NCI-H748 (cell line): ENCODE measurements around the gene COMMD9.
"Not testable (repeated sequence)": the region's sequence is repeated elsewhere in the genome, so short reads cannot be mapped to it uniquely, and the experiment has no call there.

ENCODE experiments used
- DNase-seq: peaks from one replicate; lab custom pipeline; 2025; ENCODE audit not compliant: unreplicated experiment; lab: John Stamatoyannopoulos, UW

The COMMD9 gene

GRCh38 chr11:36289226-36289852 lies at the start of gene COMMD9:
COMMD9 (minus strand) TSS chr11:36289424; CDS start chr11:36289412, 12 bp downstream.
- peak; percentile 97 for DNase-seq

- DNase-seq = peak; percentile 25
Observed at GRCh38 chr11:36333897-36334296, 44.7 kb upstream of the COMMD9 start.

DNA sequence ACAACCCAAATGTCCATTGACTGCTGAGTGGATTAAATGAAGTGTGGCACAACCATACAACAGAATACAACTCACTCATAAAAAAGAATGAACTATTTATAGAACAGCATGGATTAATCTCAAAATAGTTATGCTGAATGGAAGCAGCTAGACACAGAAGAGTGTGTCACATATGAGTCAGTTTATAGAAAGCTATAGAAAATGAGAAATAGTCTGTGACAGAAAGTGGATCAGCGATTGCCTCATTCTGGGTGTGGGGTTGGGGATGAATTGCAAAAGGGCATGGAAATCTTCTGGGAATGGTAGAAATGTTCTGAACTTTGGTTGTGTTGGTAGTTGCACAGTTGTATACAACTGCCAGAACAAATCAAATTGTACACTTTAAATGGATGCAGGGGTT lies 44.2 kb upstream of the COMMD9 start:
- no peak for DNase-seq

DNA sequence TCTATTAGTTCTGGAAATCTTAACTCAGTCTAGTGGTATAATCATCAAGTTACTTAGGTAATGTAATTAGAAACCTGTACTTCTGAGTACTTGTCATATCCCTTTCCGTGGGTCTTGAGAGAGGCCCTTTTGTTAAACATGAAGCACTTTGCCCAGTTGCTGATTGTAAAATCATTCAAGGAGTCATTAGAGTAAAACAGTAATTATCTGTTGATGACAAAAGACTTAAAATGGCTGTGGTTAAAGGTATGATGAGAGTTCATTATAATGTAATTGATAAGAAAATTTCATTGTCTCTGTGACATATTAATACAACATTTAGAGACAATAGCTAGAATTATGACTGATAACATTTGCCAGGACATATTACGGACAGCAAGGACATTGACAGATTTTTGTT lies 41.2 kb upstream of the COMMD9 start:
- no peak for DNase-seq

DNA sequence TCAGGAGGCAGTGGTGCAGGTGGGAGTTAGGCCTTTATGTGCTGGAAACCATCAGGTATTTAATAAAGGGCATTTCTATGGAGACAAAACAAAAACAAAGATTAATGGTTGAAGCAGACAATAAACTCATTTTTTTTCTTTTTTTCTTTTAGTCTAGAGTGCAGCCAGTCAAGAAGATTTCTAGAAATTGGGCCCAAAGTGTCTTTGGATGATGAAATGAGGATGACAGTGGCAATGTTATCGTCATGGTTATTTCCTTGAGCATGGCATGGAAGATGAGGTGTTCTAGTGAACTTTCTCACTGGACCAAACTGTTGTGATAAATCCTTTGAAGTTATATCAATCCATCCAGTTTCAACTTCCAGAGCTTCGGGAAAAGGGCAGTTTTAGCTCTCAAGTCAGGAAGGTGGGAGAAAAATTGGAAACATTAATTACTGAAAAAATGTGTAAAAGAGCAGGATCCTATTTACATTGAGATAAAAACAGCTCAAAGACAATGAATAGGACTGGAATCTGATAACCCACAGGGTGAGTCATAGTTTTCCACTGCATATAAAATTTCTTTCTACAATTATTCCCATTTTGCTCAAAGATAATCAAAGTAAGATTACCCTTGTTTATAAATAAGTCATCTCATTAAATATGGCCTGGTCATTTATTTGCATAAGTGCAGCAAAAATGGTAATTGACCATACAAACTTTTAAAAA lies 39.9 kb upstream of the COMMD9 start:
- DNase-seq = no peak

- no peak for DNase-seq
Observed at GRCh38 chr11:36326524-36327419, 37.5 kb upstream of the COMMD9 start.

DNA sequence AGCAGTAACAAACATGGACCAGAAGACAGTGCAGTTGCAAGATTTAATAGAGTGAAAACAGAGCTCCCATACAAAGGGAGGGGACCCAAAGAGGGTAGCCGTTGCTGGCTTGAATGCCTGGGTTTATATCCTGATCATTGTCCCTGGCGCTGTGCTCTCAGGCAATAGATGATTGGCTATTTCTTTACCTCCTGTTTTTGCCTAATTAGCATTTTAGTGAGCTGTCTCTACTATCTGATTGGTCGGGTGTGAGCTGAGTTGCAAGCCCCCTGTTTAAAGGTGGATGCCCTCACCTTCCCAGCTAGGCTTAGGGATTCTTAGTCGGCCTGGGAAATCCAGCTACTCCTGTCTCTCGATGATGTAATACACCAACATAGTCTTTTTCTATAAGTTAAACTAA lies 36.2 kb upstream of the COMMD9 start:
- DNase-seq = not testable (repeated sequence)

- DNase-seq = not testable (repeated sequence)
Observed at GRCh38 chr11:36324956-36325355, 35.7 kb upstream of the COMMD9 start.

GRCh38 chr11:36317992-36318391 lies 28.8 kb upstream of the COMMD9 start:
- DNase-seq = peak; percentile 7

DNA sequence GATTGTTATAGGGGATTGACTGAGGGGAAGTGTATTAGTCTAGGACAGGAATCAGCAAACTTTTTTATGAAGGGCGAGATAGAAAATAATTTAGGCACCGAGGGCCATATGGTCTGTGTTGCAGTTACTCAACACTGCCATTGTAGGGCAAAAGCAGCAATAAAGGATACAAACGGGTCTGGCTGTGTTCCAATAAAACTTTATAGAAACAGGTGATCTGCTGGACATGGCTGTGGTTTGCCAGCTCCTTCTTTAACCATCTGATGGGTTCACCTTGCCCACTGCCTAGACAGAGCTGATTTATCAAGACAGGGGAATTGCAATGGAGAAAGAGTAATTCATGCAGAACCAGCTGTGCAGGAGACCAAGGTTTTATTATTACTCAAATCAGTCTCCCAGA lies 26.8 kb upstream of the COMMD9 start:
- DNase-seq = no peak

DNA sequence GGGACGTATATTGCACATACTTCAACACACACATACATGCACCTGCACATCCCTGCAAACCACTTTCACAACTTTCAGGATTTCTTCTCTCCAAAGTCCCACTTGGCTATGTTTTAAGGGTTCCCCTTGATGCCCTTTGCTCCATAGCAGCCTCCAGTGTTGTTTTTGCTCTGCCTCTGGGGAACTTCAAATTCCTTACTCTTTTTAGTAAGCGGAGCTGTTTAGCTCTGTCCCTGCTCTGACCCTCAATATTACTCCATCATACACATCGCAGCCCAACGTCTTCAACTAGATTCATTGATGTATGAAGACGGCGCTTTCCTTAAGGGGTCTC lies 25.2 kb upstream of the COMMD9 start:
- DNase-seq = no peak

DNA sequence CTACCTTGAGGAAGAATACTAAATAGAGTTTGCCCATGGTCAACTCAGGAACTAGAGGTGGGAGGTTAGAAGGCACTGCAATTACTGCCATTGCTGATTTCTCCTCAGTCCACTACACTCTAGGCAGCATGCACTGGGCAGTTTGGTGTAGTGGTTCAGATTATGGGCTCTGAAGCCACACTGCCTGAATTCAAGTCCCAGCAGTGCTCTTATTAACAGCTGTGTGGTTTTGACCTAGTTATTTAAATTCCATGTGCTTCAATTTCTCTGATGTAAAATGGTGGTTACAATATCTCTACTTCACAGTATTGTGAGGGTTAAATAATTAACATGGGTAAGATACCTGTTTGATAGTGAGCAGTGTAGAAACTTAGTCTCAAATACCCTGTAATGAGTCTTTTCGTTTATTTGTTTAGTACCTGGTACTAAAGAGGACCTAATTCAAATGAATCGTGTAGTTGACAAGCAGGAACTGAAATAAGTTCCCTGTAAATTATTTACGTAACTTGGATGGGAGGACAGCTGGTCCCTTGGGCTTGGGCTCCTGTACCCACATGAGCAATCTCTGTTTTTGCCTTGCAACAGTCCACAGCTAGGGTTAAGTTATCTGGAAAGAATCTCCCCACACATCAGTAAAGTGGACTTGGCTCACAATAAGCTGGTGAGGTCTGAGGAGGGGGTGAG lies 24.7 kb upstream of the COMMD9 start:
- no peak for DNase-seq

GRCh38 chr11:36312611-36313472 lies 23.6 kb upstream of the COMMD9 start:
- DNase-seq = no peak

- no peak for DNase-seq
Observed at GRCh38 chr11:36311926-36312595, 22.8 kb upstream of the COMMD9 start.

GRCh38 chr11:36309779-36310178 lies 20.6 kb upstream of the COMMD9 start:
- DNase-seq = no peak

DNA sequence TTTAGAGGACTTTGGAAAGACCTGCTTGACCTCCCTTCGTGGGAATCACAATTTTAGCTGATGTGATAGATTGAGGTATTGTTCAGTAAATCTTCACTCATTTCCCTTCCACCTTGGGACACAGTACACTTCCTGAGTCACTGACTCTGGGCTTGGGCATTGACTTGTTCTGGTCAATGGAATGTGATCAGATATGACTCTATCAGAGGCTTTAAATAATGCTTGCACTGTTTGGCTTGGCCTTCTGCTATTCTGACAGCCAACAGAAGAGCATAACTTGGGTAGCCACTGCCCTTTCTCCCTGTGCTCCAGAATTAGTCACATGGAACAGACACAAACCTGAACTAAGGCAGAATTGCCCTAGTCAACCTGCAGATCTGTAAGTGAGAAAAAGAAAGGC lies 19.4 kb upstream of the COMMD9 start:
- DNase-seq = no peak

DNA sequence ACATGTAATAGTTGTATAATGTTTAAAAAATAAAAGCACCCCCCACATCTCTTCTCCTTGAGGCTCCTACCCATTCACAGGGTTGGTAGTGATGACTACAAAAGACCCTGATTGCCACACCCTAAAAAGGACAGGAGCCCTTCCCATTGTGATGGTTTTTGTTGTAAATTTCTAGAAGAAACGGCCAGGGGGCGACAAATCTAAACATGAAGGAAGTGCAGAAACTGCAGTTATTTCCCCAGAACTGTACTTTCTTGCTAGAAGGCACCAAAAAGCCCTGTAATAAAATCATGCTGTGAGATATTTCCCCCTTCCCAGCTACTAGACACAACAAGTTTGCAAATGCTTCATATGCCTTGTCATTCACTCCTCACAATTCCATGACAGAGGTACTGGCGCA lies 17.7 kb upstream of the COMMD9 start:
- no peak for DNase-seq

DNA sequence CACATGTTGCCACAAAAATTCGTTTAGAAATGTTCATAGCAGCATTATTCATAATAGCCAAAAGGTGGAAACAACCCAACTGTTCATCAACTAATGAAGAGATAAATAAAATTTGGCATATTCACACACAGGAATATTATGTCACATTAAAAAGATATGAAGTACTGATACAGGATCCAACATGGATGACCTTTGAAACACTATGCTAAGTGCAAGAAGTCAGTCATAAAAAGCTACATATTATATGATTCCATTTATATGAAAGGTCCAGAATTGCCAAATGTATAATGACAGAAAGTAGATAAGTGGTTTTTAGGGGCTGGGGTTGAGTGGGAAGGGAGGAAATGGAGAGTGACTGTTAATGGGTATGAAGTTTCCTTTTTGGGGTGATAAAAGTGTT lies 15.8 kb upstream of the COMMD9 start:
- no peak for DNase-seq

DNA sequence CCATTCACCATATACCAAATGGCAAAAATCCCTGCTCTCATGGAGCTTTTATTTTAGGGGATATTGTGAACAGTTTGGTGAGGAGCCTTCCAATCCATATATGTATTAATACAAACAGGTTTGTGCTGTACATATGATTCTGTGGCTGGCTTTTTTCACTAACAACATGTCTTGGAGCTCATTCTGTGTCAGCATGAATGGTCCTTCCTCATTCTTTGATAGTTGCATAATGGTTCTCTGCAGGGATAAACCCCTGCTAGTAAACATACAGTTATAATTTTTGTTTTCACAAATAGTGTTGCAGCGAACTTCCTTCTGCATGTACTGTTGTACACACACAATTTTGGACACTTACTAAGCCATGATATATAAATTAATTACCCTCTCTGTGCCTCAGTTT lies 15.1 kb upstream of the COMMD9 start:
- DNase-seq = no peak

GRCh38 chr11:36300650-36301049 lies 11.4 kb upstream of the COMMD9 start:
- peak; percentile 10 for DNase-seq
